HCT116 (cell line): ENCODE results near the gene TTYH3. TPM values are rescaled to one million over a fixed set of nuclear protein-coding genes. Genes with fewer than 3 reads are reported as not detected.

Experiments used
- ATAC-seq: fragments of 200-7000 bp; cut with Tn5 transposase; 2 replicates; pipeline ENCODE4 v1.9.1; 2020; ENCODE audit warnings: mild to moderate bottlenecking, moderate library complexity
- BruUV-seq: library from RNA; stranded (reverse); fragments of 400-500 nt; replicated peaks from 2 replicates; lab custom pipeline; 2021; lab: Mats Ljungman, UMichigan
- CTCF ChIA-PET: fragments of 300-600 bp; sonication (Branson Sonifier 250); formaldehyde crosslinking; loops from one replicate; lab custom pipeline; 2021; ENCODE audit warnings: antibody characterized with exemption; lab: Charles Lee
- POLR2A ChIA-PET: fragments of 300-600, 350-600 bp; sonication (Branson Sonifier 250); formaldehyde crosslinking; loops from one replicate; lab custom pipeline; 2021; ENCODE audit warnings: antibody characterized with exemption; lab: Charles Lee
- RAD21 ChIA-PET, 2 experiments: fragments of 300-600 bp; sonication (Branson Sonifier 250); formaldehyde crosslinking; loops; one replicate each; lab custom pipeline; 2023; ENCODE audit warnings: low total read pairs in 2 of 2; ENCODE audit not compliant: uncharacterized antibody in 2 of 2, unreplicated experiment in 2 of 2, low non-redundant PET in 1 of 2; lab: Charles Lee
- DNase-seq: peaks from one replicate; pipeline ENCODE4 v3.0.0-alpha.2; 2010; ENCODE audit warnings: low read depth, low spot score
- H2AFZ ChIP-seq: fragments of 200-600 bp; shearing (Covaris generic), sonication (generic); 2 replicates; pipeline ENCODE4 v1.6.1; 2017; ENCODE audit warnings: low read depth, mixed run types, mixed read lengths, antibody characterized with exemption, low read length; ENCODE audit not compliant: poor library complexity, severe bottlenecking
- H3K27ac ChIP-seq: 2 replicates; pipeline ENCODE4 v1.5.1; 2012; ENCODE audit warnings: low read depth, low read length
- H3K27me3 ChIP-seq: fragments of 200-600 bp; sonication (generic); 2 replicates; pipeline ENCODE4 v1.6.1; 2016; ENCODE audit warnings: mixed run types, low read length, mixed read lengths; ENCODE audit not compliant: insufficient read depth
- H3K36me3 ChIP-seq, 2 experiments: fragments of 200-500 bp in 1 of 2; fragments of 200-600 bp in 1 of 2; sonication (Bioruptor generic) in 1 of 2; sonication (generic) in 1 of 2; 2 replicates each; pipeline versions ENCODE4 v1.5.1 to v1.6.1; 2014 to 2016; ENCODE audit warnings: low read length in 2 of 2, inconsistent platforms in 1 of 2, mixed read lengths in 1 of 2, mixed run types in 1 of 2; ENCODE audit not compliant: insufficient read depth in 2 of 2, control insufficient read depth in 1 of 2
- H3K4me1 ChIP-seq, 2 experiments: fragments of 200-600 bp in 1 of 2; sonication (generic) in 1 of 2; 2 replicates each; pipeline versions ENCODE4 v1.5.1 to v1.6.1; 2012 to 2017; ENCODE audit warnings: low read length in 2 of 2, inconsistent platforms in 1 of 2, mild to moderate bottlenecking in 1 of 2, mixed read lengths in 1 of 2, mixed run types in 1 of 2, moderate library complexity in 1 of 2; ENCODE audit not compliant: insufficient read depth in 2 of 2, control insufficient read depth in 1 of 2
- H3K4me2 ChIP-seq: fragments of 200-600 bp; sonication (generic); 2 replicates; pipeline ENCODE4 v1.6.1; 2017; ENCODE audit warnings: mixed run types, low read length, mixed read lengths
- H3K4me3 ChIP-seq, 2 experiments: fragments of 200-600 bp in 1 of 2; sonication (generic) in 1 of 2; replicated peaks in 1 of 2; 2 replicates each; pipeline ENCODE4 v1.5.1; 2011 to 2016; ENCODE audit warnings: low read length in 2 of 2, control low read depth in 1 of 2, low read depth in 1 of 2, mild to moderate bottlenecking in 1 of 2, mixed read lengths in 1 of 2, mixed run types in 1 of 2
- H3K79me2 ChIP-seq: fragments of 200-600 bp; sonication (generic); 2 replicates; pipeline ENCODE4 v1.6.1; 2017; ENCODE audit warnings: mild to moderate bottlenecking, mixed run types, low read length, moderate library complexity, mixed read lengths; ENCODE audit not compliant: insufficient read depth
- H3K9ac ChIP-seq: fragments of 200-600 bp; sonication (generic); 2 replicates; pipeline ENCODE4 v1.6.1; 2016; ENCODE audit warnings: low read length, mixed read lengths
- H3K9me2 ChIP-seq: fragments of 200-600 bp; sonication (generic), shearing (Covaris generic); 2 replicates; pipeline ENCODE4 v1.6.1; 2017; ENCODE audit warnings: mixed run types, mild to moderate bottlenecking, moderate library complexity; ENCODE audit not compliant: insufficient read depth
- H3K9me3 ChIP-seq, 2 experiments: fragments of 200-500 bp in 1 of 2; fragments of 200-600 bp in 1 of 2; sonication (Bioruptor generic) in 1 of 2; sonication (generic) in 1 of 2; 2 replicates each; pipeline ENCODE4 v1.6.1; 2014 to 2017; ENCODE audit warnings: low read length in 2 of 2, mixed read lengths in 2 of 2, inconsistent platforms in 1 of 2, low read depth in 1 of 2, mild to moderate bottlenecking in 1 of 2, mixed run types in 1 of 2, moderate library complexity in 1 of 2; ENCODE audit not compliant: control insufficient read depth in 1 of 2, insufficient read depth in 1 of 2
- H4K20me1 ChIP-seq: fragments of 200-600 bp; sonication (generic), shearing (Covaris generic); 2 replicates; pipeline ENCODE4 v1.6.1; 2017; ENCODE audit warnings: mixed run types, mild to moderate bottlenecking, moderate library complexity; ENCODE audit not compliant: insufficient read depth
- CBX3 ChIP-seq: IDR thresholded peaks from 2 replicates; pipeline ENCODE4 v1.6.1; 2012; ENCODE audit warnings: low read depth
- RAD21 ChIP-seq: IDR thresholded peaks from 2 replicates; pipeline ENCODE4 v1.6.1; 2012; ENCODE audit warnings: low read depth, mild to moderate bottlenecking
- intact Hi-C: fragments of 100-400 bp; cut with micrococcal nuclease; formaldehyde crosslinking; loops from 2 replicates; pipeline ENCODE4 v1.10.0; 2022
- total RNA-seq: library from RNA; stranded (reverse); gene quantifications from one replicate; pipeline ENCODE4 v1.2.1, GENCODE V29; 2021; ENCODE audit not compliant: unreplicated experiment
- TF ChIP-seq, protein P1 (sequence below), 3 experiments: fragments of 200-600 bp in 1 of 3; sonication (generic) in 1 of 3; IDR thresholded peaks in 2 of 3; conservative IDR thresholded peaks in 1 of 3; 2 replicates each; pipeline ENCODE4 v1.5.1; 2012 to 2017; ENCODE audit warnings: low read depth in 2 of 3, low read length in 2 of 3, antibody characterized with exemption in 1 of 3, borderline replicate concordance in 1 of 3, control low read depth in 1 of 3, mild to moderate bottlenecking in 1 of 3, mixed read lengths in 1 of 3, mixed run types in 1 of 3, moderate library complexity in 1 of 3; ENCODE audit not compliant: insufficient read depth in 1 of 3
- TF ChIP-seq, protein P2 (sequence below): IDR thresholded peaks from 2 replicates; pipeline ENCODE4 v1.6.1; 2012

The TTYH3 gene
- total RNA-seq, 1 experiment from 2014 or later = 40.3 TPM

GRCh38 chr7:2661096-2661449, 29.3 kb downstream of the TTYH3 start (continued):
- TF ChIP-seq, protein P1, sequence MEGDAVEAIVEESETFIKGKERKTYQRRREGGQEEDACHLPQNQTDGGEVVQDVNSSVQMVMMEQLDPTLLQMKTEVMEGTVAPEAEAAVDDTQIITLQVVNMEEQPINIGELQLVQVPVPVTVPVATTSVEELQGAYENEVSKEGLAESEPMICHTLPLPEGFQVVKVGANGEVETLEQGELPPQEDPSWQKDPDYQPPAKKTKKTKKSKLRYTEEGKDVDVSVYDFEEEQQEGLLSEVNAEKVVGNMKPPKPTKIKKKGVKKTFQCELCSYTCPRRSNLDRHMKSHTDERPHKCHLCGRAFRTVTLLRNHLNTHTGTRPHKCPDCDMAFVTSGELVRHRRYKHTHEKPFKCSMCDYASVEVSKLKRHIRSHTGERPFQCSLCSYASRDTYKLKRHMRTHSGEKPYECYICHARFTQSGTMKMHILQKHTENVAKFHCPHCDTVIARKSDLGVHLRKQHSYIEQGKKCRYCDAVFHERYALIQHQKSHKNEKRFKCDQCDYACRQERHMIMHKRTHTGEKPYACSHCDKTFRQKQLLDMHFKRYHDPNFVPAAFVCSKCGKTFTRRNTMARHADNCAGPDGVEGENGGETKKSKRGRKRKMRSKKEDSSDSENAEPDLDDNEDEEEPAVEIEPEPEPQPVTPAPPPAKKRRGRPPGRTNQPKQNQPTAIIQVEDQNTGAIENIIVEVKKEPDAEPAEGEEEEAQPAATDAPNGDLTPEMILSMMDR (IDR thresholded peaks at IDR 0.05 in 2 of 3, conservative IDR thresholded peaks at IDR 0.05 in 1 of 3; ENCODE audit: borderline replicate concordance in 1 of 3, insufficient read depth in 1 of 3, low read depth in 2 of 3, low read length in 2 of 3) = no peak; a peak in 3 of 6 replicates
- no peak for TF ChIP-seq CBX3

- RAD21 ChIA-PET = no interaction called here
- Histone ChIP-seq H3K27me3 (no peaks in the 10 kb centered on the region), H3K4me3 (no peak overlapping the region), H4K20me1 (no peaks in the 10 kb centered on the region), H3K9me2 (no peaks in the 10 kb centered on the region), H3K9me3 (no peaks in the 10 kb centered on the region), H3K4me1 (0 out of 4 replicates have a peak, but pooled peaks cover 0 to 4% of the 10 kb centered on the region in 2 experiments), H3K36me3 (no peaks in the 10 kb centered on the region; a peak in 1 of 4 replicates), H3K4me2 (no peak overlapping the region), H2AFZ (no peak overlapping the region), H3K79me2 (no peaks in the 10 kb centered on the region), H3K9ac (no peak overlapping the region), H3K27ac (no peak overlapping the region)
- POLR2A ChIA-PET = no interaction called here
- ATAC-seq (0 out of 2 replicates have a peak, but pooled peaks have one; percentile 24), DNase-seq (no peak)
- intact Hi-C loops = no loop called here
- CTCF ChIA-PET = no interaction called here
- no peak for TF ChIP-seq RAD21
- TF ChIP-seq, protein P2, sequence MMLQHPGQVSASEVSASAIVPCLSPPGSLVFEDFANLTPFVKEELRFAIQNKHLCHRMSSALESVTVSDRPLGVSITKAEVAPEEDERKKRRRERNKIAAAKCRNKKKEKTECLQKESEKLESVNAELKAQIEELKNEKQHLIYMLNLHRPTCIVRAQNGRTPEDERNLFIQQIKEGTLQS = no peak
- BruUV-seq = no TSS peak
Measured at GRCh38 chr7:2661602-2662272, 30.0 kb downstream of the TTYH3 start.
